RWPE1 (cell line): ENCODE measurements around the gene MYMX.

ENCODE experiments used
- CTCF ChIA-PET: fragments of 350-600 bp; sonication (Branson Sonifier 250); formaldehyde crosslinking; extraction: SDS; loops from one replicate; lab custom pipeline; 2021; lab: Yijun Ruan, JAX
- POLR2A ChIA-PET: fragments of 400-600 bp; formaldehyde crosslinking; extraction: SDS; loops from one replicate; lab custom pipeline; 2020; ENCODE audit warnings: antibody characterized with exemption; ENCODE audit not compliant: low non-redundant PET; lab: Yijun Ruan, JAX
- DNase-seq: peaks from one replicate; pipeline ENCODE4 v3.0.0; 2012; ENCODE audit warnings: low spot score
- H3K27ac ChIP-seq: fragments of 450-650 bp; 2 replicates; pipeline ENCODE4 v1.5.1; 2017
- TF ChIP-seq, protein P1 (sequence below): fragments of 450-650 bp; conservative IDR thresholded peaks from 2 replicates; pipeline ENCODE4 v1.5.1; 2017; ENCODE audit warnings: low read depth, mild to moderate bottlenecking

MYMX gene

DNA sequence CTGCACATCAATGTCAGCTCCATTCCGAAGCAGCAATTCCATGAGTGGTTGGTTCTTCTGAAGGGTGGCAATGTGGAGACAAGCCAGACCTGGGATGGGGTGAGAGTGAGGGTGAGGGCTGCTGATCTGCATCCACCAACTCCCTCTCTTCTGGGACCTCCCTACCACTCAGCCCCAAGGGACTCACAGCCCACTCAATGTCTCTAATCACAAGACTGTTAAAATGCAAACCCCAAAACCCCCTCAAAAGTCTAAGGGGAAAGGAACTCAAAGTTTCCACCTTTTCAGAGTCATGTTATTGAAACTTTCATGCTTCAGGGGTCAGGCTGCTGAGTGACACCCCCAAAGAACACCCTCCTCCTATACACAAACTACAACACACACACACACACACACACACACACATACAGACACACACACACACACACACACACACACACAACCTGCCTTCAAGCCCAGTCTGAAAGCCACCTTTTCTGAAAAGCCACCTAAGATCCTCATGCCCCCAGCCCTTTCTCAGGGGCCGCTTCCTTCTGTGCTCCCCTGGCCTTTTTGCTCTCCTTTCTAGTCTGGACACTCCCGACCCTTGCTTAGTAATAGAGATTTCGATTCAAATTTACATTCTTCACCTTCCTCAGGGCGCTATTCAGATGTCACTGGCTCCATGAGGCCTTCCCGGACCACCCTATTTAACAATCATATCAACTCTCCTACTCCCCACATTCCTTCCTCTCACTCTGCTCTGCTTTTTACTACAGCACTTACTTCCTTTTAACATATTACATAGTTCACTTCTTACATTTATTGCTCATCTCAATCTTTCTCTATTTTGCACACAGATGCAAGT lies 43.9 kb downstream of the MYMX start:
- H3K27ac ChIP-seq: no peak overlapping the region; the same call in 1 of the 2 replicates
- TF ChIP-seq, protein P1, sequence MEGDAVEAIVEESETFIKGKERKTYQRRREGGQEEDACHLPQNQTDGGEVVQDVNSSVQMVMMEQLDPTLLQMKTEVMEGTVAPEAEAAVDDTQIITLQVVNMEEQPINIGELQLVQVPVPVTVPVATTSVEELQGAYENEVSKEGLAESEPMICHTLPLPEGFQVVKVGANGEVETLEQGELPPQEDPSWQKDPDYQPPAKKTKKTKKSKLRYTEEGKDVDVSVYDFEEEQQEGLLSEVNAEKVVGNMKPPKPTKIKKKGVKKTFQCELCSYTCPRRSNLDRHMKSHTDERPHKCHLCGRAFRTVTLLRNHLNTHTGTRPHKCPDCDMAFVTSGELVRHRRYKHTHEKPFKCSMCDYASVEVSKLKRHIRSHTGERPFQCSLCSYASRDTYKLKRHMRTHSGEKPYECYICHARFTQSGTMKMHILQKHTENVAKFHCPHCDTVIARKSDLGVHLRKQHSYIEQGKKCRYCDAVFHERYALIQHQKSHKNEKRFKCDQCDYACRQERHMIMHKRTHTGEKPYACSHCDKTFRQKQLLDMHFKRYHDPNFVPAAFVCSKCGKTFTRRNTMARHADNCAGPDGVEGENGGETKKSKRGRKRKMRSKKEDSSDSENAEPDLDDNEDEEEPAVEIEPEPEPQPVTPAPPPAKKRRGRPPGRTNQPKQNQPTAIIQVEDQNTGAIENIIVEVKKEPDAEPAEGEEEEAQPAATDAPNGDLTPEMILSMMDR: no peak
- DNase-seq: no peak
- ChIA-PET CTCF (no interaction called here), POLR2A (no interaction called here)

DNA sequence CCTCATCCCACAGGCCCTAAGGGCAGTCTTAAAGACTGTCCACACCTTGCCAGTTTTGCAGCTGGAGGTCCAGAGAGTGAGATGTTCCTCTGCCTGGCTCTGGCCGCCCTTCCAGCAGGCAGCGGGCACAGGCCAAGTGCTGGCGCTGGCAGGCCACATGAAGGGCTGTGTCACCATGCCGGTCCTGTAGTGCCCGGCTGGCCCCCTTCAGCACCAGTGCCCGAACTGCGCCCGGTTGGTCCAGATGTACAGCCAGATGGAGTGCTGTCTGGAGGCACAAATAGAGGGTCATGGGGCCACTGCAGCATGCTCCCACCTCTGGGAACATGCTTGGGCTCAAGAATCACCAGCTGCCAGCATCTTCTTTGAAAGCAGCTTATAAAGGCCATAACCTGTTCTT lies 44.9 kb downstream of the MYMX start:
- H3K27ac ChIP-seq: no peak overlapping the region
- POLR2A ChIA-PET: no interaction called here
- TF ChIP-seq, protein P1: no peak
- CTCF ChIA-PET: interaction anchor here (1.5 kb wide), 1 partner anchor 24 kb away, joined by 3 read pairs; no protein-coding TSS in a partner anchor
- DNase-seq: no peak

DNA sequence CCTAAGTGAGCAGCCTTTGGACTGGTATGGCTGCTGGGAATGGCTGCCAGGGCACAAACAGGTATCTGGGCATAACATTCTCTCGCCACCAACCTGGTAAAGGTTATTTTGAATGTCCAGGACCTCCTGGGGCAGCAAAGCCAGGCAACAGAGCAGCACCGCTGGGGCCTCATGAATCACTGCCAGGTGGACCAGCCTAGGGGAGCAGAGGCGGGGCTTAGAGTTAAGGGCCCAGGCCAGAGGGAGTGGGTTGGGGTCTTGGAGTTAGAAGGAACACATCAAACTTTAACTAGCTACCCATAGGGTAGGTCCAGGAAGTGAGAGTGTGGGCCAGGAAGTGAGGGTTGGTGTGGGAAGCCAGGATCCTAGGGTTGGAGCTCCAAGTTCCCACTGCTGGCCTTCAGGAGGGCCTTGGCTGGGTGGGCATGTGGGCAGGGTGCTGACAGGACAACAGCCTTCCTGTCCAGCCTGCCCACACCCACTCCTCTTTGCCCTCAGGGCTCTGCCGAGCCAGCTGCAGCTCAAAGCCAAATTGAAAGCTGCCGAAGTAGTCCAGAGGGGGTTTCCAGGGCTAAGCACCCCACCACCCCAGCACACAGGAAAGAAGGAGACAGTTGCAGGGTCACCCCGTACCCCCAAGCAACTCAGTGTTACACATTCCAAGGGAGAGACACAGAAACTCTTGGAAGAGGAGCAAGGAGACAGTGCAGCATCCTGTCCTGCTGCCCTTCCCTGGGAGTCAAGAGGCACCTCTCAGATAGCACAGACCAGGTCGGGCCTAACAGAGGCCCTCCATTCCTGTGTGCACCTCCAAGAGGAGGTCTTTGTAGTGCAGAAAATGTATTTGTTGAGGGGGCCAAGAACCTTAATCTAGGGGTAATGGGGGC lies 46.0 kb downstream of the MYMX start:
- peak overlapping the region; percentile 4; the same call in 1 of the 2 replicates for H3K27ac ChIP-seq
- POLR2A ChIA-PET: interaction anchor here (1.1 kb wide), 1 partner anchor 16 kb away, joined by 4 read pairs; the partner anchor contains the start of gene HSP90AB1
- TF ChIP-seq, protein P1: no peak
- CTCF ChIA-PET: interaction anchor here (0.6 to 1.8 kb wide), 3 partner anchors 13 to 73 kb away, joined by 3 read pairs; no protein-coding TSS in a partner anchor
- no peak for DNase-seq

DNA sequence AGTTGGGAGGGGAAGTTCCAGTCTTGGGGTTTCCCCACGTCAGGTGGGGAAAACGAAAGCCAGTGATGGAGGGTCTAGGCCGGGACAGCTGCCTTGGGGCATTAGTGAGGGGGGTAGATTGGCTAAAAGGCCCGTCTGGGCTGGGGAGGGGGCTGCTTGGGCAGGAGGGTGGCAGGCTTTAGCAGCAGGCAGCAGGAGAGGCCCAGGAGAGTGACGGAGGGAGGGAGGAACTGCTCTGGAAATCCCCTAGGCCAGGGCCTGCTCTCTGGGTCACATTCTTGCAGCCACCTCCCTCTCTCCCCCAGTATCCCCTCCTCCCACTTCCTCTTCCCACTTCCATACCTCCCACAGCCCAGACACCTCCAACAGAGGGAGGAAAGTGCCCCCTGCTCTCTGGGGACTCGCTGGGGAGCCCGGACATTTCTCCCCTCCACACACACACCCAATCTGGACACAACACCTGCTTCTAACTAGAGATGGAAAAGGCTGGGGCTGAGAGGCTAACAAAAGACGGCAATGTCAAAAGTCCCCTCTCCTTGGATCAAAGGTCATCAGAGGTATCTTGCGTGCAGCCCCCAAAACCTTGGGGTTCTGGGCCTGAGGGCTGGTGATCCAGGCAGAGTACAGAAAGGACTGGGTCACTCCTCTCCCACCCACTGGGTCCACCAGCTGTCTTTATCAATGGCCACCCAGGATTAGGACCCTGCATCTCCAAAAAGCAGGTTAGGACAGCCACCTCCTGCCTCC lies 46.8 kb downstream of the MYMX start:
- no peak for DNase-seq
- TF ChIP-seq, protein P1: no peak
- POLR2A ChIA-PET: no interaction called here
- H3K27ac ChIP-seq: no peak overlapping the region
- CTCF ChIA-PET: interaction anchor here (1.0 to 1.8 kb wide), 2 partner anchors 12 to 40 kb away, joined by 3 read pairs; no protein-coding TSS in a partner anchor

DNA sequence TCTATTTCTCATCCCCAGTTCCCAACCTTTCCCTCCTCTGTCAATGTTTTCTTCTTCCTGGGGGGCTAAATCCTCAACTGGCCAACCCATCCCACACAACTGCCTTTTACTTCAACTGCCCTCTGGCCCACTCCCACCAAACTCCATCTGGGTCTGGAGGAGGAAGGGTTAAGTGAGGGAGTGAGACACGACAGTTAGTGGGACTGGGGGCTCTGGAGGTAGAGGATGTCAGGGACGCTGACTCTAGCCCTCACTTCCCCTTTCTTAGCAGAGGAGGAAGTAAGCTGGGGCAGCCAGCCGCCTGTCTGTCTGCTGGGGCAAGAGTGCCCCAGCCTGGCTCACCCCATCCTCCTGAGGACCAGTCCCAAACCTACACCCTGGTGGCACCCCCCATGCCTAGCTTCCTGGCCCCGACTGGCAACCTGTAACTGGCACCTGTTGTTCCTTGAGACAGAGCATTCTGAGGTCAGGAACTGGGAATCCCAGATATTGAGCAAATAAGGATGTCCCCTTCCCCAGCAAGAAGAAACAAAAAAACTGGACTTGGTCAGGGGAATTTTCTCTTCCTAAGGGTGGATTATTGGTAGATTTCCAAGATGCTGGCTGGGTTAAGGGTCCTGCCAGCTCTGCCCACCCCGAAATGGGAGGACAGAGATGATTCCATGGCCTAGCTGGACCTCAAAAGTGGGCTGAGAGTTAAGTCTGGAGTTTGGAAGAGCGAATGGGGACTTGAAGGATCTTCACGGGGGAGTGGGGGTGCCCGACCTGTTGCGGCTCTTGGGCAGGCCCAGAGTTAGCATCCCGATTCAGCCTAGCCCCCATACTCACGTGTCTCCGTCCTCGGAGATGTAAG lies 47.7 kb downstream of the MYMX start:
- TF ChIP-seq, protein P1: no peak
- POLR2A ChIA-PET: no interaction called here
- H3K27ac ChIP-seq: peak overlapping the region; percentile 67
- CTCF ChIA-PET: interaction anchor here (0.6 to 1.8 kb wide), 5 partner anchors 11 to 310 kb away, joined by 3 to 4 read pairs (median 3); no protein-coding TSS in a partner anchor
- peak; percentile 21 for DNase-seq
